ENCODE results near the gene SPHK1.

GRCh38 chr17:76379275-76379641, 5.2 kb upstream of the SPHK1 start:
- TF ChIP-seq, protein P1, sequence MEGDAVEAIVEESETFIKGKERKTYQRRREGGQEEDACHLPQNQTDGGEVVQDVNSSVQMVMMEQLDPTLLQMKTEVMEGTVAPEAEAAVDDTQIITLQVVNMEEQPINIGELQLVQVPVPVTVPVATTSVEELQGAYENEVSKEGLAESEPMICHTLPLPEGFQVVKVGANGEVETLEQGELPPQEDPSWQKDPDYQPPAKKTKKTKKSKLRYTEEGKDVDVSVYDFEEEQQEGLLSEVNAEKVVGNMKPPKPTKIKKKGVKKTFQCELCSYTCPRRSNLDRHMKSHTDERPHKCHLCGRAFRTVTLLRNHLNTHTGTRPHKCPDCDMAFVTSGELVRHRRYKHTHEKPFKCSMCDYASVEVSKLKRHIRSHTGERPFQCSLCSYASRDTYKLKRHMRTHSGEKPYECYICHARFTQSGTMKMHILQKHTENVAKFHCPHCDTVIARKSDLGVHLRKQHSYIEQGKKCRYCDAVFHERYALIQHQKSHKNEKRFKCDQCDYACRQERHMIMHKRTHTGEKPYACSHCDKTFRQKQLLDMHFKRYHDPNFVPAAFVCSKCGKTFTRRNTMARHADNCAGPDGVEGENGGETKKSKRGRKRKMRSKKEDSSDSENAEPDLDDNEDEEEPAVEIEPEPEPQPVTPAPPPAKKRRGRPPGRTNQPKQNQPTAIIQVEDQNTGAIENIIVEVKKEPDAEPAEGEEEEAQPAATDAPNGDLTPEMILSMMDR (IDR thresholded peaks at IDR 0.05; ENCODE audit: extremely low read depth in 1 of 2, insufficient read depth in 1 of 2, low read depth in 1 of 2, low read length in 2 of 2), result no peak
- TF ChIP-seq MYC (IDR thresholded peaks at IDR 0.05; ENCODE audit: low read depth, low read length), result no peak
- no peak for TF ChIP-seq POLR2AphosphoS5 (IDR thresholded peaks at IDR 0.05; ENCODE audit: insufficient read depth, low read depth, low read length)
- TF ChIP-seq JUN (IDR thresholded peaks at IDR 0.05; ENCODE audit: borderline replicate concordance, insufficient read depth, insufficient read length, low read depth), result no peak
- TF ChIP-seq, protein P2, sequence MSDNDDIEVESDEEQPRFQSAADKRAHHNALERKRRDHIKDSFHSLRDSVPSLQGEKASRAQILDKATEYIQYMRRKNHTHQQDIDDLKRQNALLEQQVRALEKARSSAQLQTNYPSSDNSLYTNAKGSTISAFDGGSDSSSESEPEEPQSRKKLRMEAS (IDR thresholded peaks at IDR 0.05; ENCODE audit: insufficient read depth, insufficient read length), result no peak
- TF ChIP-seq POLR2A (IDR thresholded peaks at IDR 0.05; ENCODE audit: low read depth, low read length), result no peak
- TF ChIP-seq EZH2 (IDR thresholded peaks at IDR 0.05; ENCODE audit: borderline replicate concordance, low read depth, low read length, severe bottlenecking), result no peak
- no peak for TF ChIP-seq GATA2 (IDR thresholded peaks at IDR 0.05; ENCODE audit: insufficient read depth, insufficient read length, low read depth, low read length)

Measured in endothelial cell of umbilical vein (primary cell).